ENCODE data around the gene WFS1. TPM values are rescaled to one million over a fixed set of nuclear protein-coding genes. Genes with fewer than 3 reads are reported as not detected.

WFS1 gene
- 32.8 TPM for polyA plus RNA-seq (2012; ENCODE audit: insufficient read depth, insufficient read length, low read depth)

GRCh38 chr4:6269616-6270511 lies at the start of gene WFS1:
Gene WFS1, plus strand, starts transcription at chr4:6269850. Its CDS starts 7,606 bp downstream, at chr4:6277456.
- peak within 1 kb of the TSS; percentile 92 for H3K4me3 ChIP-seq (ENCODE audit: low read depth, low read length)
- H3K36me3 ChIP-seq: no peaks in the 10 kb centered on the region
- peak; percentile 99 for DNase-seq
- no peaks in the 10 kb centered on the region for H3K27me3 ChIP-seq
- no peaks in the 10 kb centered on the region for H3K9me3 ChIP-seq
- TF ChIP-seq, protein P1, sequence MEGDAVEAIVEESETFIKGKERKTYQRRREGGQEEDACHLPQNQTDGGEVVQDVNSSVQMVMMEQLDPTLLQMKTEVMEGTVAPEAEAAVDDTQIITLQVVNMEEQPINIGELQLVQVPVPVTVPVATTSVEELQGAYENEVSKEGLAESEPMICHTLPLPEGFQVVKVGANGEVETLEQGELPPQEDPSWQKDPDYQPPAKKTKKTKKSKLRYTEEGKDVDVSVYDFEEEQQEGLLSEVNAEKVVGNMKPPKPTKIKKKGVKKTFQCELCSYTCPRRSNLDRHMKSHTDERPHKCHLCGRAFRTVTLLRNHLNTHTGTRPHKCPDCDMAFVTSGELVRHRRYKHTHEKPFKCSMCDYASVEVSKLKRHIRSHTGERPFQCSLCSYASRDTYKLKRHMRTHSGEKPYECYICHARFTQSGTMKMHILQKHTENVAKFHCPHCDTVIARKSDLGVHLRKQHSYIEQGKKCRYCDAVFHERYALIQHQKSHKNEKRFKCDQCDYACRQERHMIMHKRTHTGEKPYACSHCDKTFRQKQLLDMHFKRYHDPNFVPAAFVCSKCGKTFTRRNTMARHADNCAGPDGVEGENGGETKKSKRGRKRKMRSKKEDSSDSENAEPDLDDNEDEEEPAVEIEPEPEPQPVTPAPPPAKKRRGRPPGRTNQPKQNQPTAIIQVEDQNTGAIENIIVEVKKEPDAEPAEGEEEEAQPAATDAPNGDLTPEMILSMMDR (IDR thresholded peaks at IDR 0.05; ENCODE audit: low read depth, low read length): no peak
- peaks cover 20% of the 10 kb centered on the region for H3K4me1 ChIP-seq

DNA sequence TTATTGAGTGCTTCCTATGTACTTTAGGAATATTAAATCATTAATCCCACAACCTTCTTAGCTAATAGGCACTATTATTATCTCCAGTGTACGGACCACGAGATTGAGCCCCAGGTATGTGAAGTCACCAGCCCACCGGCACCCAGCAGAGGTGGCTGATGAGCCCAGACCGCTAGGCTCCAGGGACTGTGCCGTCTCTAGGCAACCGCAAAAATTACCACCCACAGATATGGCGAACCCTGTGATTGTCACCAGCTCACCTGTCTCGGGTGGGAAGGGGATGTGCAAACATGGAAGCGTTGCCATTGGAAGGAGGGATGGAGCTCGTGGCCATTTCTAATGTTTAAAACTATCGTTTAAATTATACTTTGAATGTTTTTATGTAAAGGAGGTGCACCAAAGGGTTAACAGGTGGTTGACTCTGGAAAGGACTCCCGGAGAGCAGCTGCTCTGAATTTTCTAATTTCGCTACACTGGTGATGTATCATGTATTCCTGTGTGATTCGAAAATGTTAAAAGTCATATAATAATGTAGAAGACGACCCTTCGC lies 48.3 kb upstream of the WFS1 start:
- Histone ChIP-seq H3K4me1 (peaks cover 17% of the 10 kb centered on the region), H3K27me3 (no peaks in the 10 kb centered on the region), H3K4me3 (ENCODE audit: low read depth, low read length) (peak overlapping the region; percentile 64), H3K9me3 (peaks cover 8% of the 10 kb centered on the region), H3K36me3 (no peaks in the 10 kb centered on the region)
- TF ChIP-seq, protein P1 (IDR thresholded peaks at IDR 0.05; ENCODE audit: low read depth, low read length): no peak
- DNase-seq: no peak

- peaks cover 8% of the 10 kb centered on the region for H3K9me3 ChIP-seq
- no peaks in the 10 kb centered on the region for H3K27me3 ChIP-seq
- H3K4me1 ChIP-seq: peaks cover 17% of the 10 kb centered on the region
- peak overlapping the region; percentile 64 for H3K4me3 ChIP-seq (ENCODE audit: low read depth, low read length)
- DNase-seq: peak; percentile 87
- H3K36me3 ChIP-seq: no peaks in the 10 kb centered on the region
- TF ChIP-seq, protein P1 (IDR thresholded peaks at IDR 0.05; ENCODE audit: low read depth, low read length): no peak
Measured at GRCh38 chr4:6221851-6222760, 47.5 kb upstream of the WFS1 start.

GRCh38 chr4:6222761-6223292 lies 46.8 kb upstream of the WFS1 start:
- no peak overlapping the region for H3K4me3 ChIP-seq (ENCODE audit: low read depth, low read length)
- TF ChIP-seq, protein P1 (IDR thresholded peaks at IDR 0.05; ENCODE audit: low read depth, low read length): no peak
- peaks cover 17% of the 10 kb centered on the region for H3K4me1 ChIP-seq
- peak; percentile 67 for DNase-seq
- peaks cover 8% of the 10 kb centered on the region for H3K9me3 ChIP-seq
- H3K36me3 ChIP-seq: no peaks in the 10 kb centered on the region
- H3K27me3 ChIP-seq: no peaks in the 10 kb centered on the region

GRCh38 chr4:6224735-6225134 lies 44.9 kb upstream of the WFS1 start:
- Histone ChIP-seq H3K4me3 (ENCODE audit: low read depth, low read length) (no peak overlapping the region), H3K4me1 (peaks cover 30% of the 10 kb centered on the region), H3K36me3 (no peaks in the 10 kb centered on the region), H3K27me3 (no peaks in the 10 kb centered on the region), H3K9me3 (peaks cover 8% of the 10 kb centered on the region)
- TF ChIP-seq, protein P1 (IDR thresholded peaks at IDR 0.05; ENCODE audit: low read depth, low read length): no peak
- no peak for DNase-seq

Data from BE2C (cell line).